ENCODE results near the gene E2F4.

Gene E2F4

GRCh38 chr16:67191995-67192681, at the start of gene E2F4:
TSS of gene E2F4 (plus strand) at chr16:67192155. CDS start at chr16:67192228, 73 bp downstream.
- DNase-seq = peak; percentile 95

- DNase-seq = no peak
Measured at GRCh38 chr16:67142342-67142741, 49.6 kb upstream of the E2F4 start.

- DNase-seq = no peak
Measured at GRCh38 chr16:67144943-67145342, 47.0 kb upstream of the E2F4 start.

GRCh38 chr16:67145746-67146145, 46.2 kb upstream of the E2F4 start:
- no peak for DNase-seq

- no peak for DNase-seq
Measured at GRCh38 chr16:67146523-67147357, 45.2 kb upstream of the E2F4 start.

- DNase-seq = no peak
Measured at GRCh38 chr16:67147437-67148140, 44.4 kb upstream of the E2F4 start.

- DNase-seq = no peak
Measured at GRCh38 chr16:67148221-67148620, 43.7 kb upstream of the E2F4 start.

- DNase-seq = no peak
Measured at GRCh38 chr16:67148656-67149275, 43.2 kb upstream of the E2F4 start.

GRCh38 chr16:67149276-67150046, 42.5 kb upstream of the E2F4 start:
- no peak for DNase-seq

GRCh38 chr16:67150047-67150832, 41.7 kb upstream of the E2F4 start:
- DNase-seq = peak; percentile 30

- DNase-seq = no peak
Measured at GRCh38 chr16:67150833-67151396, 41.0 kb upstream of the E2F4 start, which contains the start of gene B3GNT9. TSS of gene B3GNT9 (minus strand) at chr16:67150998. CDS start at chr16:67150485, 513 bp downstream.

- no peak for DNase-seq
Measured at GRCh38 chr16:67151431-67152097, 40.4 kb upstream of the E2F4 start.

- no peak for DNase-seq
Measured at GRCh38 chr16:67154578-67155294, 37.2 kb upstream of the E2F4 start.

GRCh38 chr16:67155295-67156142, 36.4 kb upstream of the E2F4 start:
- peak; percentile 70 for DNase-seq

- DNase-seq = no peak
Measured at GRCh38 chr16:67156143-67156844, 35.7 kb upstream of the E2F4 start.

- DNase-seq = no peak
Measured at GRCh38 chr16:67157106-67157748, 34.7 kb upstream of the E2F4 start.

GRCh38 chr16:67157892-67158635, 33.9 kb upstream of the E2F4 start:
- DNase-seq = no peak

All from inflammatory macrophage treated with lipopolysaccharide for 4 hours (primary cell).